ENCODE data around the gene RHOU.

DNA sequence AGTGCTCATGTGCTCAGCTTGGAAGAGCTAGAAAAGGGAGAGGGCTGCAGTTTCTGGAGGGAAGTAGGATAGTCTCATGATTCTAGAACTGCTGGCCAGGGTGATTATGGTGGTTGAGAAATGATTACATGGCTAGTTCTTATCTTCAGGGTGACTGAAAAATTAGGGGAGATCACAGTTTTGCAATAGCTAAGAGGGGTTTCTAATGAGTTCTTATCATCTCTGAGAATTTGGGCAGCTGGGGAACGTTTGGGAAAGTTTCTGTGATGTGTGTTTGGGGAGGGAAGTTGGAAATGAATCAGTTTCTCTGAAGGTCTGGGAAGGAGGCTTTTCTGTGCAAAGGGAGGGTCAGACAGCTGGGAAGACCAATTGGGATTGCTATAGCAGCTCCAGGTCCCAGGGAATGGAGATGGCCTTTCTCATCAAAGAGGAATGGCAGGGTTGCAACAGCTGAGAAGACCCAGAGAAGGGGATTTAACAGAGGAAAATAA is 7.6 kb upstream of the RHOU start:
- TF ChIP-seq POLR2A (IDR thresholded peaks at IDR 0.05; ENCODE audit: low read length) (no peak), EP300 (IDR thresholded peaks at IDR 0.05) (no peak), NFE2L2 (conservative IDR thresholded peaks at IDR 0.05; ENCODE audit: low read length) (no peak), HDAC2 (IDR thresholded peaks at IDR 0.05) (no peak), KDM5A (IDR thresholded peaks at IDR 0.05) (no peak), RCOR1 (IDR thresholded peaks at IDR 0.05; ENCODE audit: low read depth, low read length) (no peak), SREBF2 (IDR thresholded peaks at IDR 0.05) (no peak)
- TF ChIP-seq, protein P1, sequence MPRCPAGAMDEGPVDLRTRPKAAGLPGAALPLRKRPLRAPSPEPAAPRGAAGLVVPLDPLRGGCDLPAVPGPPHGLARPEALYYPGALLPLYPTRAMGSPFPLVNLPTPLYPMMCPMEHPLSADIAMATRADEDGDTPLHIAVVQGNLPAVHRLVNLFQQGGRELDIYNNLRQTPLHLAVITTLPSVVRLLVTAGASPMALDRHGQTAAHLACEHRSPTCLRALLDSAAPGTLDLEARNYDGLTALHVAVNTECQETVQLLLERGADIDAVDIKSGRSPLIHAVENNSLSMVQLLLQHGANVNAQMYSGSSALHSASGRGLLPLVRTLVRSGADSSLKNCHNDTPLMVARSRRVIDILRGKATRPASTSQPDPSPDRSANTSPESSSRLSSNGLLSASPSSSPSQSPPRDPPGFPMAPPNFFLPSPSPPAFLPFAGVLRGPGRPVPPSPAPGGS (IDR thresholded peaks at IDR 0.05): no peak
- TF ChIP-seq, protein P2, sequence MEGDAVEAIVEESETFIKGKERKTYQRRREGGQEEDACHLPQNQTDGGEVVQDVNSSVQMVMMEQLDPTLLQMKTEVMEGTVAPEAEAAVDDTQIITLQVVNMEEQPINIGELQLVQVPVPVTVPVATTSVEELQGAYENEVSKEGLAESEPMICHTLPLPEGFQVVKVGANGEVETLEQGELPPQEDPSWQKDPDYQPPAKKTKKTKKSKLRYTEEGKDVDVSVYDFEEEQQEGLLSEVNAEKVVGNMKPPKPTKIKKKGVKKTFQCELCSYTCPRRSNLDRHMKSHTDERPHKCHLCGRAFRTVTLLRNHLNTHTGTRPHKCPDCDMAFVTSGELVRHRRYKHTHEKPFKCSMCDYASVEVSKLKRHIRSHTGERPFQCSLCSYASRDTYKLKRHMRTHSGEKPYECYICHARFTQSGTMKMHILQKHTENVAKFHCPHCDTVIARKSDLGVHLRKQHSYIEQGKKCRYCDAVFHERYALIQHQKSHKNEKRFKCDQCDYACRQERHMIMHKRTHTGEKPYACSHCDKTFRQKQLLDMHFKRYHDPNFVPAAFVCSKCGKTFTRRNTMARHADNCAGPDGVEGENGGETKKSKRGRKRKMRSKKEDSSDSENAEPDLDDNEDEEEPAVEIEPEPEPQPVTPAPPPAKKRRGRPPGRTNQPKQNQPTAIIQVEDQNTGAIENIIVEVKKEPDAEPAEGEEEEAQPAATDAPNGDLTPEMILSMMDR (IDR thresholded peaks at IDR 0.05): no peak
- TF ChIP-seq, protein P3, sequence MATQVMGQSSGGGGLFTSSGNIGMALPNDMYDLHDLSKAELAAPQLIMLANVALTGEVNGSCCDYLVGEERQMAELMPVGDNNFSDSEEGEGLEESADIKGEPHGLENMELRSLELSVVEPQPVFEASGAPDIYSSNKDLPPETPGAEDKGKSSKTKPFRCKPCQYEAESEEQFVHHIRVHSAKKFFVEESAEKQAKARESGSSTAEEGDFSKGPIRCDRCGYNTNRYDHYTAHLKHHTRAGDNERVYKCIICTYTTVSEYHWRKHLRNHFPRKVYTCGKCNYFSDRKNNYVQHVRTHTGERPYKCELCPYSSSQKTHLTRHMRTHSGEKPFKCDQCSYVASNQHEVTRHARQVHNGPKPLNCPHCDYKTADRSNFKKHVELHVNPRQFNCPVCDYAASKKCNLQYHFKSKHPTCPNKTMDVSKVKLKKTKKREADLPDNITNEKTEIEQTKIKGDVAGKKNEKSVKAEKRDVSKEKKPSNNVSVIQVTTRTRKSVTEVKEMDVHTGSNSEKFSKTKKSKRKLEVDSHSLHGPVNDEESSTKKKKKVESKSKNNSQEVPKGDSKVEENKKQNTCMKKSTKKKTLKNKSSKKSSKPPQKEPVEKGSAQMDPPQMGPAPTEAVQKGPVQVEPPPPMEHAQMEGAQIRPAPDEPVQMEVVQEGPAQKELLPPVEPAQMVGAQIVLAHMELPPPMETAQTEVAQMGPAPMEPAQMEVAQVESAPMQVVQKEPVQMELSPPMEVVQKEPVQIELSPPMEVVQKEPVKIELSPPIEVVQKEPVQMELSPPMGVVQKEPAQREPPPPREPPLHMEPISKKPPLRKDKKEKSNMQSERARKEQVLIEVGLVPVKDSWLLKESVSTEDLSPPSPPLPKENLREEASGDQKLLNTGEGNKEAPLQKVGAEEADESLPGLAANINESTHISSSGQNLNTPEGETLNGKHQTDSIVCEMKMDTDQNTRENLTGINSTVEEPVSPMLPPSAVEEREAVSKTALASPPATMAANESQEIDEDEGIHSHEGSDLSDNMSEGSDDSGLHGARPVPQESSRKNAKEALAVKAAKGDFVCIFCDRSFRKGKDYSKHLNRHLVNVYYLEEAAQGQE (IDR thresholded peaks at IDR 0.05): no peak

Data from A549 (cell line).